ENCODE data around the gene TCERG1L. TPM values are rescaled to one million over a fixed set of nuclear protein-coding genes. Genes with fewer than 3 reads are reported as not detected.

TCERG1L gene
- total RNA-seq, 1 experiment from 2014 or later, result not detected

GRCh38 chr10:131124945-131125344 lies 186.6 kb downstream of the TCERG1L start:
- intact Hi-C loops (cut with micrococcal nuclease; ENCODE audit: unreplicated experiment), result no loop called here
- no peaks in the 10 kb centered on the region for H3K79me2 ChIP-seq (ENCODE audit: low read depth)
- H3K4me1 ChIP-seq (replicated peaks; ENCODE audit: insufficient read depth), result no peaks in the 10 kb centered on the region
- no peak overlapping the region for H2AFZ ChIP-seq
- peaks cover 13% of the 10 kb centered on the region for H3K27me3 ChIP-seq (ENCODE audit: insufficient read depth, low read depth)
- ChIA-PET POLR2A (ENCODE audit: unreplicated experiment) (no interaction called here), CTCF (no interaction called here)
- H3K36me3 ChIP-seq (ENCODE audit: low read depth), result no peaks in the 10 kb centered on the region
- H3K27ac ChIP-seq, result no peak overlapping the region
- no peaks in the 10 kb centered on the region for H4K20me1 ChIP-seq (ENCODE audit: insufficient read depth)
- no peaks in the 10 kb centered on the region for H3K9me2 ChIP-seq (ENCODE audit: insufficient read depth)
- TF ChIP-seq CTCF (conservative IDR thresholded peaks at IDR 0.05), result no peak
- TF ChIP-seq EZH2 (IDR thresholded peaks at IDR 0.05; ENCODE audit: low read depth), result no peak
- H3K4me3 ChIP-seq, result no peak overlapping the region
- no peaks in the 10 kb centered on the region for H3F3A ChIP-seq (ENCODE audit: insufficient read depth, low read depth)
- no peak for DNase-seq
- no peak overlapping the region for H3K4me2 ChIP-seq
- no TSS peak for BruUV-seq (replicated peaks)
- H3K9me3 ChIP-seq (ENCODE audit: insufficient read depth, low read depth), result no peaks in the 10 kb centered on the region

- DNase-seq, result no peak
- no TSS peak for BruUV-seq (replicated peaks)
- H2AFZ ChIP-seq, result no peak overlapping the region
- no peak overlapping the region for H3K4me2 ChIP-seq
- H3K4me1 ChIP-seq (replicated peaks; ENCODE audit: insufficient read depth), result no peaks in the 10 kb centered on the region
- no peak for TF ChIP-seq CTCF (conservative IDR thresholded peaks at IDR 0.05)
- no peak for TF ChIP-seq EZH2 (IDR thresholded peaks at IDR 0.05; ENCODE audit: low read depth)
- no peak overlapping the region for H3K27ac ChIP-seq
- ChIA-PET POLR2A (ENCODE audit: unreplicated experiment) (no interaction called here), CTCF (no interaction called here)
- no peaks in the 10 kb centered on the region for H3K79me2 ChIP-seq (ENCODE audit: low read depth)
- no peaks in the 10 kb centered on the region for H3K9me3 ChIP-seq (ENCODE audit: insufficient read depth, low read depth)
- intact Hi-C loops (cut with micrococcal nuclease; ENCODE audit: unreplicated experiment), result no loop called here
- peaks cover 16% of the 10 kb centered on the region; the same call in 1 of the 2 replicates for H3K27me3 ChIP-seq (ENCODE audit: insufficient read depth, low read depth)
- no peaks in the 10 kb centered on the region for H3K36me3 ChIP-seq (ENCODE audit: low read depth)
- H3K4me3 ChIP-seq, result no peak overlapping the region
- H4K20me1 ChIP-seq (ENCODE audit: insufficient read depth), result no peaks in the 10 kb centered on the region
- H3K9me2 ChIP-seq (ENCODE audit: insufficient read depth), result no peaks in the 10 kb centered on the region
- no peaks in the 10 kb centered on the region for H3F3A ChIP-seq (ENCODE audit: insufficient read depth, low read depth)
Measured at GRCh38 chr10:131123496-131123895, 188.0 kb downstream of the TCERG1L start.

DNA sequence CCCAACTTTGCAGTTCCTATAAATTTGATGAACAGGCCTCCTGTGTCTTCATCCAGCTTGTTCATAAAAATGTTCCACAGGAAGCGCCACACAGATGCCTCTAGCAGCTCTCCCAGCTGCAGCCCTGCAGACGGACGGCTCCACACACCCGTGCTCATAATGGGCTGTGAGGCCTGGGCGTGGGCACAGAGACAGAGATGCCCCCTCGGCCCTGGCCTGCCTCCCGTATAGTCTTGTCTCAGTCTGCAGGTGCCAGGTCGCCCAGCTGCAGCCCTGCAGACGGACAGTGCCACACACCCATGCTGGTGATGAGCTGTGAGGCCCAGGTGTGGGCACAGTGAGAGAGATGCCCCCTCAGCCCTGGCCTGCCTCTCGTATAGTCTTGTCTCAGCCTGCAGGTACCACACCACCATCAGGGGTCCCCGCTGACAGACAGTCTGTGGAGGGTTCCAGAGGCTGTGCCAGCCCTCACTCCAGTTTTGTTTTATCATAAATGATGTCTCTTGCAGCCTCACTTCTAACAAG lies 189.9 kb downstream of the TCERG1L start:
- no peak for TF ChIP-seq CTCF (conservative IDR thresholded peaks at IDR 0.05)
- TF ChIP-seq EZH2 (IDR thresholded peaks at IDR 0.05; ENCODE audit: low read depth), result no peak
- no TSS peak for BruUV-seq (replicated peaks)
- H3K27ac ChIP-seq, result no peak overlapping the region
- no peaks in the 10 kb centered on the region for H3K9me3 ChIP-seq (ENCODE audit: insufficient read depth, low read depth)
- no peak overlapping the region for H3K4me2 ChIP-seq
- no peaks in the 10 kb centered on the region for H3K9me2 ChIP-seq (ENCODE audit: insufficient read depth)
- H3F3A ChIP-seq (ENCODE audit: insufficient read depth, low read depth), result no peaks in the 10 kb centered on the region
- H3K4me1 ChIP-seq (replicated peaks; ENCODE audit: insufficient read depth), result no peaks in the 10 kb centered on the region
- no peak for DNase-seq
- POLR2A ChIA-PET (ENCODE audit: unreplicated experiment), result no interaction called here
- H2AFZ ChIP-seq, result no peak overlapping the region
- H3K79me2 ChIP-seq (ENCODE audit: low read depth), result no peaks in the 10 kb centered on the region
- CTCF ChIA-PET, result no interaction called here
- H3K4me3 ChIP-seq, result no peak overlapping the region
- no peaks in the 10 kb centered on the region for H3K36me3 ChIP-seq (ENCODE audit: low read depth)
- intact Hi-C loops (cut with micrococcal nuclease; ENCODE audit: unreplicated experiment), result no loop called here
- peaks cover 33% of the 10 kb centered on the region for H3K27me3 ChIP-seq (ENCODE audit: insufficient read depth, low read depth)
- no peaks in the 10 kb centered on the region for H4K20me1 ChIP-seq (ENCODE audit: insufficient read depth)

Data from PC-9 (cell line).